ENCODE measurements around the gene COMMD7.

DNA sequence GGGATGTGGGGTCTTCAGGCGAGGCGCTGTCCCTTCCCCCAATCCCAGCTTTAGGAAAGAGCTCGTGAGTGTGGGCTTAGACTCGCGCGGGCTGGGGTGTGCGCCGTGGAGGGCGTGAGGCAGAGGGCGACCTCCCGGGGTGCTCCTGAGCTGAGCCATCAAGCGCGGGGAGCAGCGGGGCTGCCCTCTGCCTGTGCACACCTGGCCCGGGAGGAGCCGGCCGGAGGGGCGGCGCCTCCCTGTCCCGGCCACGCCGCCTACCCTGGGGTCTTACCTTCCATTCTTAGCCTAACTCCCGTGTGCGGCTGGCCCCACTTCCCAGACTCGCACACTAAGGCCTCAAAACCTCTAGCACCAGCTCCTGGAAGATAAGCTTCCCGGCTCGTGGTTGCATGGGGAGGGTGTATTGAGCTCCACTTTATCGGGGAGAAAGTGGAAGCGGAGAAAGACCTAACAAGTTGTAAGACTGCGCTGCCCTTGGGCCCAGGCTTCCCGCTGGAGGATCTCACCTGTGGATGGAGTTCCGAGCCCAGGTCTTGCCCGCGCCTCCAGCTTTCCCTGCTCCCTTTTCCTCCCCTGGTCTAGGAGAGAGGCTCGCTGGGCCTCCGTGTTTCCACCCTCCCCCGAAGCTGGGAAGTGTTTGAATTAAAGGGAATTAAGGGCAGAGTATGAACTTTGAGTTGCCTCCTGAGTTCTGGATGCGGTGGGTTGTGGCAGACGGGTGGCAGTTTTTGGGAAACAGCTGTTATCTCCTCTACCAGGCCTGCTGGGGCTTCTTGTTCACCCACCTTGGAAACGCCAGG is 20.1 kb upstream of the COMMD7 start:
- TF ChIP-seq, protein P1, sequence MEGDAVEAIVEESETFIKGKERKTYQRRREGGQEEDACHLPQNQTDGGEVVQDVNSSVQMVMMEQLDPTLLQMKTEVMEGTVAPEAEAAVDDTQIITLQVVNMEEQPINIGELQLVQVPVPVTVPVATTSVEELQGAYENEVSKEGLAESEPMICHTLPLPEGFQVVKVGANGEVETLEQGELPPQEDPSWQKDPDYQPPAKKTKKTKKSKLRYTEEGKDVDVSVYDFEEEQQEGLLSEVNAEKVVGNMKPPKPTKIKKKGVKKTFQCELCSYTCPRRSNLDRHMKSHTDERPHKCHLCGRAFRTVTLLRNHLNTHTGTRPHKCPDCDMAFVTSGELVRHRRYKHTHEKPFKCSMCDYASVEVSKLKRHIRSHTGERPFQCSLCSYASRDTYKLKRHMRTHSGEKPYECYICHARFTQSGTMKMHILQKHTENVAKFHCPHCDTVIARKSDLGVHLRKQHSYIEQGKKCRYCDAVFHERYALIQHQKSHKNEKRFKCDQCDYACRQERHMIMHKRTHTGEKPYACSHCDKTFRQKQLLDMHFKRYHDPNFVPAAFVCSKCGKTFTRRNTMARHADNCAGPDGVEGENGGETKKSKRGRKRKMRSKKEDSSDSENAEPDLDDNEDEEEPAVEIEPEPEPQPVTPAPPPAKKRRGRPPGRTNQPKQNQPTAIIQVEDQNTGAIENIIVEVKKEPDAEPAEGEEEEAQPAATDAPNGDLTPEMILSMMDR (IDR thresholded peaks at IDR 0.05): no peak
- no peak for TF ChIP-seq POLR2A (IDR thresholded peaks at IDR 0.05)
